Testis (tissue), 2 donors: ENCODE measurements around the gene CLCN6.

Experiments used
- POLR2A ChIP-seq: fragments of 450-650 bp; IDR thresholded peaks from one replicate; pipeline ENCODE4 v1.6.1; 2017; ENCODE audit warnings: antibody characterized with exemption, mild to moderate bottlenecking, moderate library complexity
- TF ChIP-seq, protein P1 (sequence below), 3 experiments: fragments of 450-650 bp in 2 of 3; fragments of 200-600 bp in 1 of 3; sonication (generic) in 1 of 3; IDR thresholded peaks; one replicate each; pipeline ENCODE4 v1.5.1; 2016 to 2019; ENCODE audit warnings: antibody characterized with exemption in 3 of 3, mild to moderate bottlenecking in 2 of 3, moderate library complexity in 1 of 3

DNA sequence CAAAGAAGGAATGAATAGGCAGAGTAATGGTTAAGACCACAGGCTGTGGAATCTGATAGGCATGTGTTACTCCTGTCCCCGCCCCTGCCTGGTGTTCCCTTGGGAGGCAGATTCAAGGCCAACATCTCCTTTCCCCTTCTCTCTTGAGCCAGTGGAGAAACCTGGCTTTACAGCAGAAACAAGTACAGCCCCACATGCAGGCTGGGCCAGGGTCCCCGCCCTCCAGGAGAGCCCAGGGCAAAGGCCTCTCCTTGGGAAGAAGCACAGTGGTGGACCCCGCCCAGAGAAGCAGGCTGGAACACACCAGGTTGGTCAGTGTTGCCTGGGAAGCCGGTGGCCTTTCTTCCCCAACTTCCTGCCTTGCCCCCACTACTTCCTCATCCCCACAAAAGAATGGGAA, 37.2 kb upstream of the CLCN6 start:
- TF ChIP-seq, protein P1, sequence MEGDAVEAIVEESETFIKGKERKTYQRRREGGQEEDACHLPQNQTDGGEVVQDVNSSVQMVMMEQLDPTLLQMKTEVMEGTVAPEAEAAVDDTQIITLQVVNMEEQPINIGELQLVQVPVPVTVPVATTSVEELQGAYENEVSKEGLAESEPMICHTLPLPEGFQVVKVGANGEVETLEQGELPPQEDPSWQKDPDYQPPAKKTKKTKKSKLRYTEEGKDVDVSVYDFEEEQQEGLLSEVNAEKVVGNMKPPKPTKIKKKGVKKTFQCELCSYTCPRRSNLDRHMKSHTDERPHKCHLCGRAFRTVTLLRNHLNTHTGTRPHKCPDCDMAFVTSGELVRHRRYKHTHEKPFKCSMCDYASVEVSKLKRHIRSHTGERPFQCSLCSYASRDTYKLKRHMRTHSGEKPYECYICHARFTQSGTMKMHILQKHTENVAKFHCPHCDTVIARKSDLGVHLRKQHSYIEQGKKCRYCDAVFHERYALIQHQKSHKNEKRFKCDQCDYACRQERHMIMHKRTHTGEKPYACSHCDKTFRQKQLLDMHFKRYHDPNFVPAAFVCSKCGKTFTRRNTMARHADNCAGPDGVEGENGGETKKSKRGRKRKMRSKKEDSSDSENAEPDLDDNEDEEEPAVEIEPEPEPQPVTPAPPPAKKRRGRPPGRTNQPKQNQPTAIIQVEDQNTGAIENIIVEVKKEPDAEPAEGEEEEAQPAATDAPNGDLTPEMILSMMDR (IDR thresholded peaks at IDR 0.05): no peak
- TF ChIP-seq POLR2A: no peak
